DMS 273 treated with DMSO at 0.1 percent for 48 hours (cell line): ENCODE data around the gene MYL12B.
A peak's percentile ranks its signal among the peaks of the same experiment; 100 is the strongest.

Experiments used
- DNase-seq: peaks from one replicate; lab custom pipeline; 2025; lab: John Stamatoyannopoulos, UW

Gene MYL12B

GRCh38 chr18:3235846-3236245 is 26.1 kb upstream of the MYL12B start:
- no peak for DNase-seq

- no peak for DNase-seq
Measured at GRCh38 chr18:3236470-3236869, 25.5 kb upstream of the MYL12B start.

GRCh38 chr18:3238742-3239141 is 23.2 kb upstream of the MYL12B start:
- no peak for DNase-seq

- no peak for DNase-seq
Measured at GRCh38 chr18:3245185-3245564, 16.8 kb upstream of the MYL12B start.

GRCh38 chr18:3245853-3246634 is 15.9 kb upstream of the MYL12B start:
- peak; percentile 70 for DNase-seq

- DNase-seq: no peak
Measured at GRCh38 chr18:3246635-3247239, 15.2 kb upstream of the MYL12B start.

- DNase-seq: peak; percentile 88
Measured at GRCh38 chr18:3247240-3248061, 14.5 kb upstream of the MYL12B start, which contains the start of gene MYL12A. MYL12A (plus strand) TSS chr18:3247801; CDS start chr18:3253248, 5,447 bp downstream.

- no peak for DNase-seq
Measured at GRCh38 chr18:3248062-3248657, 13.8 kb upstream of the MYL12B start.

GRCh38 chr18:3248658-3249359 is 13.1 kb upstream of the MYL12B start:
- no peak for DNase-seq

- DNase-seq: no peak
Measured at GRCh38 chr18:3250237-3251107, 11.5 kb upstream of the MYL12B start.

GRCh38 chr18:3251249-3251962 is 10.5 kb upstream of the MYL12B start:
- DNase-seq: no peak

GRCh38 chr18:3251963-3252277 is 10.0 kb upstream of the MYL12B start:
- no peak for DNase-seq

GRCh38 chr18:3252843-3253242 is 9.1 kb upstream of the MYL12B start:
- DNase-seq: no peak

GRCh38 chr18:3254725-3255124 is 7.2 kb upstream of the MYL12B start:
- no peak for DNase-seq

GRCh38 chr18:3255611-3256165 is 6.2 kb upstream of the MYL12B start:
- DNase-seq: no peak

- DNase-seq: no peak
Measured at GRCh38 chr18:3256693-3257626, 5.0 kb upstream of the MYL12B start.

- no peak for DNase-seq
Measured at GRCh38 chr18:3257627-3258120, 4.3 kb upstream of the MYL12B start.

- DNase-seq: no peak
Measured at GRCh38 chr18:3260995-3261372, 949 bp upstream of the MYL12B start.
